Endothelial cell of umbilical vein (primary cell): ENCODE measurements around the gene OR10A3. TPM values are rescaled to one million over a fixed set of nuclear protein-coding genes. Genes with fewer than 3 reads are reported as not detected.

Experiments used
- BruUV-seq: library from RNA; stranded (reverse); fragments of 400-500 nt; replicated peaks from 2 replicates; lab custom pipeline; 2021; lab: Mats Ljungman, UMichigan
- CTCF ChIA-PET: fragments of 300-600, 350-600 bp; sonication (Branson Sonifier 250); formaldehyde crosslinking; loops from one replicate; lab custom pipeline; 2021; ENCODE audit warnings: antibody characterized with exemption, inconsistent platforms; lab: Charles Lee
- POLR2A ChIA-PET: fragments of 300-600, 350-600 bp; sonication (Branson Sonifier 250); formaldehyde crosslinking; loops from one replicate; lab custom pipeline; 2021; ENCODE audit warnings: antibody characterized with exemption, inconsistent platforms; lab: Charles Lee
- DNase-seq: peaks from one replicate; pipeline ENCODE4 v3.0.0-alpha.2; 2011; ENCODE audit warnings: low read depth, low spot score
- FAIRE-seq: peaks from 2 replicates; lab custom pipeline; 2011; peaks lifted over from hg19 to GRCh38; lab: Jason Lieb, UNC
- H2AFZ ChIP-seq: 2 replicates; pipeline ENCODE4 v1.6.0; 2012; ENCODE audit warnings: low read depth, low read length, control low read depth, inconsistent platforms
- H3K27ac ChIP-seq: 2 replicates; pipeline ENCODE4 v1.5.1; 2011; ENCODE audit warnings: low read depth, mild to moderate bottlenecking, control low read depth, low read length, moderate library complexity; ENCODE audit not compliant: insufficient read depth
- H3K27me3 ChIP-seq, 2 experiments: 2 replicates each; pipeline versions ENCODE4 v1.6.0 to v1.6.1; 2011; ENCODE audit warnings: low read length in 2 of 2, mixed read lengths in 1 of 2; ENCODE audit not compliant: control insufficient read depth in 2 of 2, insufficient read depth in 2 of 2
- H3K36me3 ChIP-seq, 2 experiments: 2 replicates in 1 of 2; 3 replicates in 1 of 2; pipeline ENCODE4 v1.5.1; 2011; ENCODE audit warnings: low read length in 2 of 2, mild to moderate bottlenecking in 1 of 2, moderate library complexity in 1 of 2; ENCODE audit not compliant: control insufficient read depth in 2 of 2, insufficient read depth in 2 of 2; ENCODE audit errors: extremely low read depth in 1 of 2
- H3K4me1 ChIP-seq: 3 replicates; pipeline ENCODE4 v1.5.1; 2011; ENCODE audit warnings: mild to moderate bottlenecking, low read length; ENCODE audit not compliant: control insufficient read depth, insufficient read depth; ENCODE audit errors: extremely low read depth
- H3K4me2 ChIP-seq: 2 replicates; pipeline ENCODE4 v1.6.1; 2011; ENCODE audit warnings: low read length, control low read depth, mixed read lengths; ENCODE audit not compliant: insufficient read depth
- H3K4me3 ChIP-seq, 3 experiments: fragments of 200-600 bp in 1 of 3; sonication (generic), shearing (Covaris generic) in 1 of 3; replicated peaks in 1 of 3; 2 replicates each; pipeline ENCODE4 v1.5.1; 2011 to 2016; ENCODE audit warnings: control low read depth in 3 of 3, low read length in 3 of 3, mild to moderate bottlenecking in 2 of 3, inconsistent platforms in 1 of 3, low read depth in 1 of 3, moderate library complexity in 1 of 3; ENCODE audit not compliant: insufficient read depth in 1 of 3
- H3K79me2 ChIP-seq: 2 replicates; pipeline ENCODE4 v1.6.0; 2012; ENCODE audit warnings: low read length, inconsistent platforms; ENCODE audit not compliant: control insufficient read depth, insufficient read depth
- H3K9ac ChIP-seq: replicated peaks from 2 replicates; pipeline ENCODE3; 2011; ENCODE audit warnings: low read length, control low read depth; ENCODE audit not compliant: insufficient read depth; ENCODE audit errors: extremely low read depth
- H3K9me1 ChIP-seq: replicated peaks from 3 replicates; pipeline ENCODE4 v1.6.0; 2011; ENCODE audit warnings: mild to moderate bottlenecking, low read length; ENCODE audit not compliant: control insufficient read depth, insufficient read depth; ENCODE audit errors: extremely low read depth
- H3K9me3 ChIP-seq: replicated peaks from 2 replicates; pipeline ENCODE4 v1.5.1; 2012; ENCODE audit warnings: low read length, inconsistent platforms; ENCODE audit not compliant: control insufficient read depth, insufficient read depth
- H4K20me1 ChIP-seq: replicated peaks from 2 replicates; pipeline ENCODE3; 2011; ENCODE audit warnings: mild to moderate bottlenecking, low read length; ENCODE audit not compliant: control insufficient read depth, insufficient read depth; ENCODE audit errors: extremely low read depth
- EZH2 ChIP-seq: IDR thresholded peaks from 2 replicates; pipeline ENCODE4 v1.6.1; 2012; ENCODE audit warnings: borderline replicate concordance, low read depth, mild to moderate bottlenecking, moderate library complexity, low read length, inconsistent platforms; ENCODE audit not compliant: severe bottlenecking
- FOS ChIP-seq: IDR thresholded peaks from 2 replicates; pipeline ENCODE4 v1.6.1; 2011; ENCODE audit warnings: mild to moderate bottlenecking, low read length, moderate library complexity, borderline replicate concordance; ENCODE audit not compliant: insufficient read depth
- GATA2 ChIP-seq: IDR thresholded peaks from 2 replicates; pipeline ENCODE4 v1.7.0; 2011; ENCODE audit warnings: low read depth, mild to moderate bottlenecking, moderate library complexity, mixed read lengths, low read length; ENCODE audit not compliant: insufficient read length, insufficient read depth
- JUN ChIP-seq: IDR thresholded peaks from 2 replicates; pipeline ENCODE4 v1.6.1; 2011; ENCODE audit warnings: borderline replicate concordance, low read depth; ENCODE audit not compliant: insufficient read length, insufficient read depth
- MYC ChIP-seq: IDR thresholded peaks from one replicate; pipeline ENCODE4 v1.6.1; 2011; ENCODE audit warnings: mild to moderate bottlenecking, low read depth, low read length
- POLR2A ChIP-seq: IDR thresholded peaks from 2 replicates; pipeline ENCODE4 v1.6.1; 2012; ENCODE audit warnings: low read depth, mild to moderate bottlenecking, control low read depth, low read length
- POLR2AphosphoS5 ChIP-seq: IDR thresholded peaks from 2 replicates; pipeline ENCODE4 v1.6.1; 2012; ENCODE audit warnings: low read depth, mild to moderate bottlenecking, control low read depth, low read length, moderate library complexity; ENCODE audit not compliant: insufficient read depth
- dilution Hi-C: fragments of 300-500 bp; cut with MboI; formaldehyde crosslinking; loops from one replicate; pipeline ENCODE4 v1.15.0; 2019; ENCODE audit warnings: low sequenced_read_pairs; ENCODE audit not compliant: extremely low pct_ligation_motif_present
- intact Hi-C: fragments of 100-400 bp; cut with micrococcal nuclease; formaldehyde crosslinking; loops from one replicate; pipeline ENCODE4 v1.10.0; 2022
- polyA plus RNA-seq, 4 experiments: library from polyadenylated mRNA; depleted of rRNA in 3 of 4; stranded (reverse) in 3 of 4; unstranded in 1 of 4; fragments of >200 nt; gene quantifications; 2 replicates each; pipeline versions ENCODE4 v1.2.1 to v1.2.3, GENCODE V29; 2011 to 2012; ENCODE audit warnings: missing spikeins in 1 of 4
- total RNA-seq: library from RNA; stranded (reverse); gene quantifications from 2 replicates; pipeline ENCODE4 v1.2.3, GENCODE V29; 2021
- TF ChIP-seq, protein P1 (sequence below): IDR thresholded peaks from 2 replicates; pipeline ENCODE4 v1.6.1; 2011; ENCODE audit not compliant: insufficient read depth, insufficient read length
- TF ChIP-seq, protein P2 (sequence below), 2 donors: IDR thresholded peaks; 1 replicate in 1 of 2; 2 replicates in 1 of 2; pipeline ENCODE4 v1.5.1; 2011; ENCODE audit warnings: low read length in 2 of 2, mild to moderate bottlenecking in 2 of 2, moderate library complexity in 2 of 2, control low read depth in 1 of 2, inconsistent platforms in 1 of 2, low read depth in 1 of 2; ENCODE audit not compliant: insufficient read depth in 1 of 2; ENCODE audit errors: extremely low read depth in 1 of 2

OR10A3 gene
- total and polyA plus RNA-seq, 2 donors (not counting 3 experiments of a cell fraction or from before 2014, with no cell fraction given): not detected

DNA sequence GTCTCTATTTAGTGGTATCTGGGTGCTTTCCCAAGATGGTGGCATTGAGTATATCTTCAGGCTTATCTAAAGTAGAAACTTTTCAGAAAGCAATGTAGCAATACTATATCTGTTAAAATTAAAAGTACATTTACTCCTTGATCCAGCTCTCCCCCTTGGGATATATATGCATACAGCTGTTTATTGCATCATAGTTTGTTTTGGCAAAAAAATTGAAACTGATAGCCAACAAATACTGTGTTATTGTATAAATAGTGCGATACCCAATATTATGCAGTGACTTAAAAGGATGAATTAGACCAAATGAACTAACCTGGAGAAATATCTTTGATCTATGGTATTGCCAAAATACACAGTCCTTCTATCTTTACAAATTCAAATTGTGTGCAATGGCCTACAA, 8.4 kb upstream of the OR10A3 start:
- Histone ChIP-seq H3K9me1 (no peaks in the 10 kb centered on the region), H3K4me1 (no peaks in the 10 kb centered on the region), H3K36me3 (no peaks in the 10 kb centered on the region), H3K27ac (no peak overlapping the region), H3K79me2 (no peaks in the 10 kb centered on the region), H3K4me3 (no peak overlapping the region), H3K27me3 (peaks cover 6 to 16% of the 10 kb centered on the region in 2 experiments), H3K4me2 (no peak overlapping the region), H3K9ac (no peak overlapping the region), H2AFZ (no peak overlapping the region), H3K9me3 (no peaks in the 10 kb centered on the region), H4K20me1 (no peaks in the 10 kb centered on the region)
- dilution Hi-C loops (no loop called here), intact Hi-C loops (no loop called here)
- BruUV-seq: no TSS peak
- ChIA-PET CTCF (interaction anchor here (1.5 kb wide), 1 partner anchor 45 kb away, joined by 3 read pairs; no protein-coding TSS in a partner anchor), POLR2A (no interaction called here)
- no peak for TF ChIP-seq GATA2
- DNase-seq (no peak), FAIRE-seq (no peak)

DNA sequence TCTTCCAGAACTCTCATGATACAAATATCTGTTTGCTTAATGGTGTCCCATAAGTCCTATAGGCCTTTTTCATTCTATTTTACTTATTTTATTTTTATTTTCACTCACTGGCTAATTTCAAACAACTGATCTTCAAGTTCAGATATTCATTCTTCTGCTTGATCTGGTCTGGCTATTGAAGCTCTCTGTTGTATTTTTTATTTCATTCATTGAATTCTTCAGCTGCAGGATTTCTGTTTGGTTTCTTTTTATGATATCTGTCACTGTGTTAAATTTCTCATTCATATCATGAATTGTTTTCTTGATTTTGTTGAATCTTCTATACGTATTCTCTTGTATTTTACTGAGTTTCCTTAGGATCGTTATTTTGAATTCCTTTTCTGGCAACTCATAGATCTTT, 2.6 kb upstream of the OR10A3 start:
- POLR2A ChIA-PET: no interaction called here
- no peaks in the 10 kb centered on the region for H3K9me3 ChIP-seq
- no peak overlapping the region for H3K27ac ChIP-seq
- no TSS peak for BruUV-seq
- H4K20me1 ChIP-seq: no peaks in the 10 kb centered on the region
- H3K4me3 ChIP-seq: no peak overlapping the region
- no peak for TF ChIP-seq MYC
- TF ChIP-seq FOS: no peak
- TF ChIP-seq, protein P1, sequence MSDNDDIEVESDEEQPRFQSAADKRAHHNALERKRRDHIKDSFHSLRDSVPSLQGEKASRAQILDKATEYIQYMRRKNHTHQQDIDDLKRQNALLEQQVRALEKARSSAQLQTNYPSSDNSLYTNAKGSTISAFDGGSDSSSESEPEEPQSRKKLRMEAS: no peak
- TF ChIP-seq JUN: no peak
- no peak for TF ChIP-seq POLR2A
- TF ChIP-seq POLR2AphosphoS5: no peak
- no peak for TF ChIP-seq EZH2
- TF ChIP-seq, protein P2, sequence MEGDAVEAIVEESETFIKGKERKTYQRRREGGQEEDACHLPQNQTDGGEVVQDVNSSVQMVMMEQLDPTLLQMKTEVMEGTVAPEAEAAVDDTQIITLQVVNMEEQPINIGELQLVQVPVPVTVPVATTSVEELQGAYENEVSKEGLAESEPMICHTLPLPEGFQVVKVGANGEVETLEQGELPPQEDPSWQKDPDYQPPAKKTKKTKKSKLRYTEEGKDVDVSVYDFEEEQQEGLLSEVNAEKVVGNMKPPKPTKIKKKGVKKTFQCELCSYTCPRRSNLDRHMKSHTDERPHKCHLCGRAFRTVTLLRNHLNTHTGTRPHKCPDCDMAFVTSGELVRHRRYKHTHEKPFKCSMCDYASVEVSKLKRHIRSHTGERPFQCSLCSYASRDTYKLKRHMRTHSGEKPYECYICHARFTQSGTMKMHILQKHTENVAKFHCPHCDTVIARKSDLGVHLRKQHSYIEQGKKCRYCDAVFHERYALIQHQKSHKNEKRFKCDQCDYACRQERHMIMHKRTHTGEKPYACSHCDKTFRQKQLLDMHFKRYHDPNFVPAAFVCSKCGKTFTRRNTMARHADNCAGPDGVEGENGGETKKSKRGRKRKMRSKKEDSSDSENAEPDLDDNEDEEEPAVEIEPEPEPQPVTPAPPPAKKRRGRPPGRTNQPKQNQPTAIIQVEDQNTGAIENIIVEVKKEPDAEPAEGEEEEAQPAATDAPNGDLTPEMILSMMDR (IDR thresholded peaks at IDR 0.05; ENCODE audit: extremely low read depth in 1 of 2, insufficient read depth in 1 of 2, low read depth in 1 of 2, low read length in 2 of 2): no peak
- TF ChIP-seq GATA2: no peak
- no peaks in the 10 kb centered on the region for H3K4me1 ChIP-seq
- no peak for FAIRE-seq
- CTCF ChIA-PET: no interaction called here
- intact Hi-C loops: no loop called here
- no peaks in the 10 kb centered on the region for H3K79me2 ChIP-seq
- no peak overlapping the region for H3K4me2 ChIP-seq
- H3K27me3 ChIP-seq: peaks cover 6 to 21% of the 10 kb centered on the region in 2 experiments
- H2AFZ ChIP-seq: no peak overlapping the region
- dilution Hi-C loops: no loop called here
- H3K36me3 ChIP-seq: no peaks in the 10 kb centered on the region
- H3K9me1 ChIP-seq: no peaks in the 10 kb centered on the region
- no peak for DNase-seq
- no peak overlapping the region for H3K9ac ChIP-seq
